HepG2 (cell line): Measurements from ENCODE around the gene IER5L.

Experiments
- CBFB ChIP-seq: sonication (generic); formaldehyde crosslinking; IDR thresholded peaks from 2 replicates; pipeline ENCODE4 v1.4.0; 2020; ENCODE audit warnings: missing genetic modification reagents
- CTCF ChIP-seq: sonication (generic); formaldehyde crosslinking; IDR thresholded peaks from 2 replicates; pipeline ENCODE4 v1.5.0; 2020; ENCODE audit warnings: mild to moderate bottlenecking, missing genetic modification reagents, moderate library complexity
- ELF4 ChIP-seq: sonication (generic); formaldehyde crosslinking; IDR thresholded peaks from 2 replicates; pipeline ENCODE4 v1.5.0; 2020; ENCODE audit warnings: missing genetic modification reagents, mild to moderate bottlenecking, moderate library complexity, borderline replicate concordance
- MTA3 ChIP-seq: sonication (generic); formaldehyde crosslinking; IDR thresholded peaks from 2 replicates; pipeline ENCODE4 v1.4.0; 2020; ENCODE audit warnings: missing genetic modification reagents
- POLR2A ChIP-seq, 2 experiments: IDR thresholded peaks; 2 replicates each; pipeline ENCODE4 v1.6.1; 2011; ENCODE audit warnings: low read depth in 2 of 2, low read length in 2 of 2, mild to moderate bottlenecking in 1 of 2, moderate library complexity in 1 of 2; ENCODE audit not compliant: insufficient read depth in 1 of 2
- RFX5 ChIP-seq: IDR thresholded peaks from 2 replicates; pipeline ENCODE4 v1.6.1; 2011; ENCODE audit warnings: low read depth, low read length, improper control_type of control experiment
- TFAP4 ChIP-seq: sonication (generic); IDR thresholded peaks from 2 replicates; pipeline ENCODE4 v1.6.1; 2016; ENCODE audit warnings: low read depth, borderline replicate concordance
- ZHX1 ChIP-seq: sonication (generic); formaldehyde crosslinking; IDR thresholded peaks from 2 replicates; pipeline ENCODE4 v1.8.1; 2022; ENCODE audit warnings: low read depth, mild to moderate bottlenecking, missing genetic modification reagents
- ZNF138 ChIP-seq: sonication (generic); formaldehyde crosslinking; IDR thresholded peaks from 2 replicates; pipeline ENCODE4 v1.5.0; 2020; ENCODE audit warnings: mild to moderate bottlenecking, low read depth, missing genetic modification reagents
- TF ChIP-seq, protein P1 (sequence below): sonication (generic); formaldehyde crosslinking; IDR thresholded peaks from 2 replicates; pipeline ENCODE4 v1.4.0; 2020; ENCODE audit warnings: missing genetic modification reagents

GRCh38 chr9:129184219-129184524 lies 6.1 kb upstream of the IER5L start:
- TF ChIP-seq TFAP4 (no peak), ZHX1 (CRISPR knock-in tag) (no peak), CTCF (no peak), POLR2A (IDR thresholded peaks at IDR 0.05; ENCODE audit: insufficient read depth in 1 of 2, low read depth in 2 of 2, low read length in 2 of 2) (no peak), RFX5 (no peak), ELF4 (CRISPR knock-in tag) (no peak), CBFB (CRISPR knock-in tag) (no peak), MTA3 (CRISPR knock-in tag) (no peak), ZNF138 (CRISPR knock-in tag) (no peak)
- TF ChIP-seq, protein P1, sequence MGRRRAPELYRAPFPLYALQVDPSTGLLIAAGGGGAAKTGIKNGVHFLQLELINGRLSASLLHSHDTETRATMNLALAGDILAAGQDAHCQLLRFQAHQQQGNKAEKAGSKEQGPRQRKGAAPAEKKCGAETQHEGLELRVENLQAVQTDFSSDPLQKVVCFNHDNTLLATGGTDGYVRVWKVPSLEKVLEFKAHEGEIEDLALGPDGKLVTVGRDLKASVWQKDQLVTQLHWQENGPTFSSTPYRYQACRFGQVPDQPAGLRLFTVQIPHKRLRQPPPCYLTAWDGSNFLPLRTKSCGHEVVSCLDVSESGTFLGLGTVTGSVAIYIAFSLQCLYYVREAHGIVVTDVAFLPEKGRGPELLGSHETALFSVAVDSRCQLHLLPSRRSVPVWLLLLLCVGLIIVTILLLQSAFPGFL, result no peak
